ENCODE measurements around the gene NDFIP2.

NDFIP2 gene

GRCh38 chr13:79462895-79463294 is 18.1 kb upstream of the NDFIP2 start:
- no peak for DNase-seq

DNA sequence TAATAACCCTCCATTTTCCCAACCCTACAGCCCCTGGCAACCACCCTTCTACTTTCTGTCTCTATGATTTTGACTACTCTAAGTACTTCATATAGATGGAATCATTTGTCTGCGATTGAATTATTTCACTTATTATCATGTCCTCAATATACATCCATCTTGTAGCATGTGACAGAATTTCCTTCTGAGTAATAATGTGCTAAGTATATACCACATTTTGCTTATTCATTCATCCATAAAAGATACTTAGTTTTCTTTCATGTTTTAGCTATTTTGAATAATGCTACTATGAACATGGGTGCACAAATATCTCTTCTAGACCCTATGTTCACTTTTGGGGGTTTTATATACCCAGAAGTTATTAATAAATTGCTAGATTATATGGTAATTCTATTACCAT is 17.4 kb upstream of the NDFIP2 start:
- DNase-seq: no peak

GRCh38 chr13:79466872-79467271 is 14.1 kb upstream of the NDFIP2 start:
- no peak for DNase-seq

- no peak for DNase-seq
These were observed 12.6 kb upstream of the NDFIP2 start for GRCh38 chr13:79468402-79468801.

- DNase-seq: no peak
These were observed 12.1 kb upstream of the NDFIP2 start for GRCh38 chr13:79468819-79469218.

GRCh38 chr13:79469608-79470007 is 11.3 kb upstream of the NDFIP2 start:
- DNase-seq: no peak

- no peak for DNase-seq
These were observed 10.3 kb upstream of the NDFIP2 start for GRCh38 chr13:79470666-79471065.

DNA sequence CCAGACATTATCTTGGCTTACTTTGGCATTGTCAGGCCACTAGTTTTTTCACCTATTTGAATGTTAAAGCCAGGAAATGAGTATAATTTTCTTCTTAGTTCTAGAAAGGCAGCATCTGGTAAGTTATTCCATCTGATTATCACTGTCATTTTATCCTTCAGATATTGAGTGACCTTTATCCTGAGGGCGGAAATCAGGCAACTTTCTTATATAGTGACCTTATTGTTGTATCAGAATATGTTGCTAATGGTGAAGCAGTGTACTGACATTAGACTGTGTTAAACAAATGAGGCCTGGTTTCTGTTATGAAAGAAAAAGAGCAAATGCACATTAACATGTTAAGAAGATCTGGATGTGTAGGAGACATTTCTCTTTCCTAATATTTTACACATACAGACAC is 5.4 kb upstream of the NDFIP2 start:
- no peak for DNase-seq

GRCh38 chr13:79477968-79478367 is 3.0 kb upstream of the NDFIP2 start:
- no peak for DNase-seq

DNA sequence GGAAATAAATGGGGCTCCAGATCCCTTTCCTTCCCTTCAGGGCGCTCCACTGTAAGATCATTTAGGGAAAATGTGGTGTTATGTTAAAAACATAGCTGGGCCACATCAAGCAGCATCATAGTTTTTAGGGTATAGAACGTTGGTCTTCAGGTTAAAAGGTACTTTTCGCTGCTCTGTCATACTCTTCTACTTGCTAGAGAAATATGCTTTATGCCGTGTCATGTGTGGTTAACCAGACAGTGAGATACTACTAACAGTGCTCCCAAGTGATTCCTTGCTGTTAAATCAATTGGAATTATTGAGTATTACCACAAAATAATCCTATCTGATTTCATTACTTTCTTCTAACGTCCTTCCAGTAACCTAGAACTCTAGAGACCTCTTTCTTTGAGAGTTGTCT is 1.1 kb upstream of the NDFIP2 start:
- no peak for DNase-seq

GRCh38 chr13:79481685-79482052 is 714 bp downstream of the NDFIP2 start:
- no peak for DNase-seq

GRCh38 chr13:79482281-79482970 is 1.5 kb downstream of the NDFIP2 start:
- no peak for DNase-seq

DNA sequence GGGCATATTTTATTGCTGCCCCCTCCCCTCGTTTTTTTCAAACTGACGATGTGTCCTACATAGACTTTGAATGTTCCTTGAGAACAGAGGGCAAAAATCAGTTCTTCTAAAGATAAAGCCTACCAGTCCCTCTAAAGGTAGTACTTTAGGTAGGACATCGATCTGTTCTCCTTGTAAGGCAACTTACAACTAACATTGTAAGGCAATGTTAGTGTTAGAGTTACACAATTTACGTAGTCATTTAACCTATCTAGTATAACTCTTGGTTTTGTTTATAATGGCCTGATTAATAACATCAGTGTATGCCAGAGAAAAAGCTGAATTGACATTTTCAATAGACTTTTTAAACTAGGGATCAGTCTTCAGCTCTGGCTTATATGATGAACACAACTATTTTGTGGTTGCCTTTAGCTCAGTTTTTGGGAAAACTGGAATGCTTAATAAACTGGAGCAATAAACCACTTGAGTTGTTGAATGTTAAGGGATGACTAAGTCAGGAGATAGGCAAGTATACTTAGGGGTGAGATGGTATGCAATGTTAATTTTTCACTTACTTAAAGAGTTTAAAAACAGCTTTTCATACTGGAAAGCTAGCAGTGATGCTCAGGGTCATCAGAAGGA is 2.2 kb downstream of the NDFIP2 start:
- DNase-seq: no peak

DNA sequence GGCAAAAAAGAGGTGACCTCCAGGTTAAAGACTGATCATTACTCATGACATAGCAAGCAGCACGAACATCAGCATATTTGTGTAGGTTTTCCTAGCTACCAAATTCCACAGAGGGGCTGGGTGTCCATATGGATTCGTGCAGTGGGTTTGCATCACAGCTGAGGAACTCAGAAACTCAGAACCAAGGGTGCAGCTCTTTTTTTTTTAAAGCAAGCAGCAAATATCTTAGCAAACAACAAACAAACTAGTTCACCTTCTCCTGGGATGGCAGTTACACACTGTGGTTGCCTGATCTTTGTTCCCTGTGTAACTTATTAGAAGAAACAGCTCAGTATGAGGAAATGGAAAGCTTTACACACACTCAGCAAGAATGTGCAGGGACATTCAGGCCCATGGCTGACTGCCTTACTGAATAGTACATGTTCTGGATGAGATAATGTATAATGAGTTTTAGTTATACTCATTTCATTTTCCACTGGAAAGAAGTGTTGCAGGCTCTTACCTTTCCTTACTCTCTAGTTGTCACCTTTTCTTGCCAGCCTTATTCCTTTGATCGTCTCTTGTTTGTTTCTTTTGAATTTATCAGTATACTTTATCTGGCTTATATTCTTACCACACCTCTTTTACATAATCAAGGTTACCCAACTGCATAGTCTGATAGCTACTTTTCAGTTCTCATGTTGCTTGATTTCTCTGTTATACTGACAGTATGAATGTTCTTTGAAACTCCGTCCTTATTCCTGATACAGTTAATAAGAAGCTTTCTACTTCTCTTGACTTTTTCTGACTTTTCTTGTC is 4.3 kb downstream of the NDFIP2 start:
- no peak for DNase-seq

DNA sequence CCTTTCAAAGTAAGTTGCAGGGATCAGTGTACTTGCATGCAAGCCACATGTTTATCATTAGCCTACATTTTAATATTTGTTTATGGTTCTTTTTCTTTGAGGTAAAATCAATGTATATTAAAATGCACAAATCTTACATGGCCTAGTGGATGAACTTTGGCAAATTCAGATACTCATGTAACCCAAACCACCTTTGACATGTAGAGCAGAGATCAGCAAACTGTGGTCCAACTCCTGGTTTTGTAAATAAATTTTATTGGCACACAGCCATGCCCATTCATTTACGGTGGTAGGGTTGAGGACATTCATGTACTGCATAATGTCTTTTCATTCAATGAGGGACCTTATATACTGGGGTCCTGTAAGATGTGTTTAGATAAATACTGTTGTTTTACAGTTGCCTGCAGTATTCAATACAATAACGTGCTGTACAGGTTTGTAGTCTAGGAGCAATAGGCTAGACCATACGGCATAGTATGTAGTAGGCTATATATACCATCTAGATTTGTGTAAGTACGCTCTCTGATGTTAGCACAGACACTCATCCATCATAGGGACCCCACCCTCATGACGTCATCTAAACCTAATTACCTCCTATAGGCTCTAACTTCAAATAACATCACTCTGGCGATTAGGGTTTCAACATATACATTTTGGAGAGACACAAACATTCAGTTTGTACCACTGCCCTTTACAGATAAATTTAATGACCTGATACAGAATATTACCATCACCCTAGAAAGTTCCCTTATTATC is 5.7 kb downstream of the NDFIP2 start:
- no peak for DNase-seq

- DNase-seq: no peak
These were observed 9.4 kb downstream of the NDFIP2 start for GRCh38 chr13:79490326-79490725.

DNA sequence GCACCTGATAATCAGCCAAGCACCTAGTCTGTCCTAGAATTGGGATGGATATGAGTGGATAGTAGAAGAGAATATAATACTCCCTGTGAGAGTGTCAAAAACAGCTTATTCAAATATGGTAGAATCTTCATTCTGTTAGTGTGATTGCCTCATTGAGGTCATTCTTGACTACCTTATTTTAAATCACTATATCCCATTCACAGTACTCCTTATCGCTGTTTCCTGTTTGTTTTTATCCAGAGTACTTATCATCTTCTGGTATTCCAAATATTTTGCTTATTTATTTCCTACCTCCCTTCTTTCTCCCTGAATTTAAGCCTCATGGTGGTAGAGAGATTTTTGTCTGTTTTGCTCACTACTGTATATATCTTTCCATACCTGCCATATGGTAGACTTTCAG is 9.9 kb downstream of the NDFIP2 start:
- DNase-seq: no peak

DNA sequence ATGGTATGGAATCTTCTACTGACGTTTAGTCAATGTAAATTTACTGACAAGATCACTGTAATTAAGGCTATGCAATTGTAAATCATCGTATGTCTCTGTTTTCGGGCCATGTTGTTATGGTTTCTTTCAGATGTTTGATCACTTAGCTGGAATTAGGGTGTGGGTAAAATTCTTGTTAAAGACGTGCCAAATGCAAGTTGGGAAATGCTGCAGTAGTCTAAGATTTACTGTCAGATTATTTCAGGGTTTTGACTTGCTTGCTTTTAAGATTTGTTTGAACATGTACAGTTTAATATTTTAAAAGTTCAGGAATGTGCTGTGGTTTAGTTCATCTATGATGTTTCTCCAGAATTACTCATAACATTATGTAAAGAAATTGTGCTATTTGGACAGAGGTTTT is 10.8 kb downstream of the NDFIP2 start:
- DNase-seq: no peak

- no peak for DNase-seq
These were observed 11.4 kb downstream of the NDFIP2 start for GRCh38 chr13:79492313-79492798.

DNA sequence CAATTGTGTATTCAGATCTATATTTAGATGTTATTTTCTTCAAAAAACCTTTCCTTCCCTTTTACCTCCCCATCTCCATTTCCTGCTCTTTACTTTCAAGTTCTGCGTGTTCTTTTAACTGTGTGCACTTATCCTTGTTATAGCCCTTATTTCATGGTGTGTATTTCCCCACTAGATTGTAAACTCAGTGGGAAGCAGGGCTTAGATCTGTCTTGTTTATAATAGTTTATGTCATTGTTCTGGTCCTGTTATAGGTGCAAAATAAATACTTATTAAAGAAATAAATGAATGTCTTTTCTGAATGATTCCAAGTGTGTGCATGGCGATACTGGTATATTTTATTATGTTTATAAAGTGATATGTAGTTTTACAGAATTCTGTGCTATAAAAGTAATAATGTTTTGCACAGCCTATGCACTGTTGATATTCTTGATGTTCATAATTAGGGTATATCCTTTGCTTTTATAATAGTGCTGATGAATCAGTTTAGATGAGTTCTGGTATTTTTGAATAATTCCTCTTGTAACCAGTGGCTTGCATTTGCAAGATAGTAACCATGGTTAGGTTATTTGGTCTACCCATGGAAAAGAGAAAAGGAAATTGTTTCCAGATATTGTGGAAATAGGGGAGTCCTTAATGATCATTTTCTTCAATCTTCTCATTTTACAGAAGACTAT is 12.1 kb downstream of the NDFIP2 start:
- DNase-seq: no peak

GRCh38 chr13:79496188-79496587 is 15.2 kb downstream of the NDFIP2 start:
- DNase-seq: no peak

- DNase-seq: no peak
These were observed 16.1 kb downstream of the NDFIP2 start for GRCh38 chr13:79497064-79497463.

DNA sequence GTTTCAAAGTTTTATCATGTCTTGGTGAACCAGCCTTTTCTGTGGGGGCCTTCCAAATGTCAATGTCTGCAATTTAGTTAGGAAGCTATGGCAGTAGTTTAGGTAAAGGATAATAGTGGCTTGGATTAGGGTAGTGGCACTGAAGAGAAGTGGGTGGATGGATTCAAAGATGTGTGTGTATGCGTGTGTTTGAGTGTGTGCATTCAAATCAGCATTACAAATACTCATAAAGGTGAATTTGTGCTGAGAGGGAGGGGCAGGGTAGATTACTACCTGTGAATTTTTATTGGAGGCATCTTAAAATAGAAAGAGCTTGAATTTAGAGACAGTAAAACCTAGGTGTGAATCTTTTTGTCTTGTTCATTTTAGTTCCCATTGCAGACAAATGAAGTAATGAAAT is 16.9 kb downstream of the NDFIP2 start:
- no peak for DNase-seq

Measured in 8988T (cell line).